OCI-M2 (cell line): ENCODE results near the gene CMSS1.

Experiments
- DNase-seq: peaks from one replicate; lab custom pipeline; 2025; ENCODE audit not compliant: unreplicated experiment; lab: John Stamatoyannopoulos, UW

CMSS1 gene

GRCh38 chr3:100164743-100165142, 347.1 kb downstream of the CMSS1 start:
- DNase-seq = no peak

GRCh38 chr3:100165926-100166550, 348.4 kb downstream of the CMSS1 start:
- no peak for DNase-seq

GRCh38 chr3:100169201-100169920, 351.7 kb downstream of the CMSS1 start:
- DNase-seq = no peak

- no peak for DNase-seq
These were observed 352.8 kb downstream of the CMSS1 start for GRCh38 chr3:100170486-100170885.

GRCh38 chr3:100171211-100171914, 353.7 kb downstream of the CMSS1 start:
- DNase-seq = no peak

GRCh38 chr3:100173961-100174360, 356.3 kb downstream of the CMSS1 start:
- no peak for DNase-seq

GRCh38 chr3:100175637-100176280, 358.1 kb downstream of the CMSS1 start:
- no peak for DNase-seq

GRCh38 chr3:100179692-100180349, 362.2 kb downstream of the CMSS1 start:
- no peak for DNase-seq

GRCh38 chr3:100183608-100184125, 366.0 kb downstream of the CMSS1 start:
- no peak for DNase-seq

GRCh38 chr3:100184948-100185570, 367.4 kb downstream of the CMSS1 start:
- no peak for DNase-seq

GRCh38 chr3:100185847-100186246, 368.2 kb downstream of the CMSS1 start:
- DNase-seq = no peak

GRCh38 chr3:100189444-100189964, 371.8 kb downstream of the CMSS1 start:
- no peak for DNase-seq

- DNase-seq = no peak
These were observed 377.7 kb downstream of the CMSS1 start for GRCh38 chr3:100195375-100195774.

GRCh38 chr3:100197876-100198275, 380.2 kb downstream of the CMSS1 start:
- no peak for DNase-seq

- DNase-seq = no peak
These were observed 381.1 kb downstream of the CMSS1 start for GRCh38 chr3:100198579-100199269.

- no peak for DNase-seq
These were observed 387.5 kb downstream of the CMSS1 start for GRCh38 chr3:100205171-100205570.

- DNase-seq = no peak
These were observed 389.0 kb downstream of the CMSS1 start for GRCh38 chr3:100206687-100207086.

GRCh38 chr3:100207886-100208285, 390.2 kb downstream of the CMSS1 start:
- no peak for DNase-seq

GRCh38 chr3:100209169-100209568, 391.5 kb downstream of the CMSS1 start:
- DNase-seq = no peak
